Peyer's patch (tissue), 4 donors: ENCODE data around the gene CDPF1.

Experiments
- POLR2A ChIP-seq, 2 donors: fragments of 450-650 bp; IDR thresholded peaks; one replicate each; pipeline ENCODE4 v1.5.1; 2017; ENCODE audit warnings: antibody characterized with exemption in 2 of 2, mild to moderate bottlenecking in 2 of 2, moderate library complexity in 2 of 2
- TF ChIP-seq, protein P1 (sequence below), 6 experiments: fragments of 450-650 bp in 4 of 6; fragments of 200-600 bp in 2 of 6; sonication (generic) in 1 of 6; IDR thresholded peaks; one replicate each; pipeline ENCODE4 v1.5.1; 2017 to 2019; ENCODE audit warnings: antibody characterized with exemption in 6 of 6, mild to moderate bottlenecking in 3 of 6, moderate library complexity in 1 of 6

DNA sequence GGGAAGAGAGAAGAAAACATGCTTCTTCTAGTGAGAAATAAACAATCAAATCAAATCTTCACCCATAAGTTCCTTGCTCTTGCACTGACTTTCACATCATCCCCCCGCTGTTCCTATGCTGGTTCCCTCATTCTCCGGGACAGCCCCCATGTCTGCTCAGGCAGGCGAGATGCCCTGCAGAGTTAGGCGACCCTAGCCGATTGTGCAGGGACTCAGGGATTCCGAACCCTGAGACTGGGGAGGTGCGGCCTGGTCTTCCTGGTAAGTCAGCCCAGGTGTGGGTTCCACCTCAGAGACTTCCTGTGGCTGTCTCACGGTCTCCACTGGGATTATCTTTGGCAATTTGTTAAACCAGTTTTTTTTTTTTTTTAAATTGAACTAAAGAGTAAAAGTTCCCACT, 24.3 kb upstream of the CDPF1 start:
- TF ChIP-seq, protein P1, sequence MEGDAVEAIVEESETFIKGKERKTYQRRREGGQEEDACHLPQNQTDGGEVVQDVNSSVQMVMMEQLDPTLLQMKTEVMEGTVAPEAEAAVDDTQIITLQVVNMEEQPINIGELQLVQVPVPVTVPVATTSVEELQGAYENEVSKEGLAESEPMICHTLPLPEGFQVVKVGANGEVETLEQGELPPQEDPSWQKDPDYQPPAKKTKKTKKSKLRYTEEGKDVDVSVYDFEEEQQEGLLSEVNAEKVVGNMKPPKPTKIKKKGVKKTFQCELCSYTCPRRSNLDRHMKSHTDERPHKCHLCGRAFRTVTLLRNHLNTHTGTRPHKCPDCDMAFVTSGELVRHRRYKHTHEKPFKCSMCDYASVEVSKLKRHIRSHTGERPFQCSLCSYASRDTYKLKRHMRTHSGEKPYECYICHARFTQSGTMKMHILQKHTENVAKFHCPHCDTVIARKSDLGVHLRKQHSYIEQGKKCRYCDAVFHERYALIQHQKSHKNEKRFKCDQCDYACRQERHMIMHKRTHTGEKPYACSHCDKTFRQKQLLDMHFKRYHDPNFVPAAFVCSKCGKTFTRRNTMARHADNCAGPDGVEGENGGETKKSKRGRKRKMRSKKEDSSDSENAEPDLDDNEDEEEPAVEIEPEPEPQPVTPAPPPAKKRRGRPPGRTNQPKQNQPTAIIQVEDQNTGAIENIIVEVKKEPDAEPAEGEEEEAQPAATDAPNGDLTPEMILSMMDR (IDR thresholded peaks at IDR 0.05): no peak
- no peak for TF ChIP-seq POLR2A (IDR thresholded peaks at IDR 0.05)
